Ishikawa (cell line): ENCODE measurements around the gene SRPK1.

Experiments
- CREB1 ChIP-seq: IDR thresholded peaks from 2 replicates; pipeline ENCODE4 v1.6.1; 2012; ENCODE audit warnings: low read depth
- EP300 ChIP-seq: IDR thresholded peaks from 2 replicates; pipeline ENCODE4 v1.6.1; 2012; ENCODE audit warnings: borderline replicate concordance
- TAF1 ChIP-seq: IDR thresholded peaks from 2 replicates; pipeline ENCODE4 v1.6.1; 2012; ENCODE audit warnings: low read depth, mild to moderate bottlenecking
- YY1 ChIP-seq: IDR thresholded peaks from 2 replicates; pipeline ENCODE4 v1.6.1; 2012; ENCODE audit warnings: low read depth
- TF ChIP-seq, protein P1 (sequence below): IDR thresholded peaks from 2 replicates; pipeline ENCODE4 v1.6.1; 2012; ENCODE audit warnings: low read depth, mild to moderate bottlenecking

DNA sequence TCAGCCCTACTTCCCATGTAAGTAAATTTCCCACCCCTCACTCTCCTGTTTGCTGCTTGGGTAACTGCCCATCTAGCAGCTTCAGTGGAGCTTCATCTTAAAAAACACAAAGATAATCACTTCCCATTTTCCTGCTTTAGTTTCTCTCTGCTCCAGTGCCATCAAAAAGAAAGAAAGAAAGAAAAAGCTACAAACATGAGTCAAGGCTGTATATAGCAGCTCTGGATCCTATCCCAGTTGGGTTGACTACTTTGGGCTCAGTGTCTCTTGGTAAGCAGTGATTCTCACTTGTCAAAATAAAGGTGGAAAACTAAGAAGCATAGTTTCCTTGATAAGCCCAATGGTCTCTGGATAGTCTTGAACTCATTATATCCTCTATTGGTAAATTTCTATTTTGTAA is 48.7 kb upstream of the SRPK1 start:
- TF ChIP-seq, protein P1, sequence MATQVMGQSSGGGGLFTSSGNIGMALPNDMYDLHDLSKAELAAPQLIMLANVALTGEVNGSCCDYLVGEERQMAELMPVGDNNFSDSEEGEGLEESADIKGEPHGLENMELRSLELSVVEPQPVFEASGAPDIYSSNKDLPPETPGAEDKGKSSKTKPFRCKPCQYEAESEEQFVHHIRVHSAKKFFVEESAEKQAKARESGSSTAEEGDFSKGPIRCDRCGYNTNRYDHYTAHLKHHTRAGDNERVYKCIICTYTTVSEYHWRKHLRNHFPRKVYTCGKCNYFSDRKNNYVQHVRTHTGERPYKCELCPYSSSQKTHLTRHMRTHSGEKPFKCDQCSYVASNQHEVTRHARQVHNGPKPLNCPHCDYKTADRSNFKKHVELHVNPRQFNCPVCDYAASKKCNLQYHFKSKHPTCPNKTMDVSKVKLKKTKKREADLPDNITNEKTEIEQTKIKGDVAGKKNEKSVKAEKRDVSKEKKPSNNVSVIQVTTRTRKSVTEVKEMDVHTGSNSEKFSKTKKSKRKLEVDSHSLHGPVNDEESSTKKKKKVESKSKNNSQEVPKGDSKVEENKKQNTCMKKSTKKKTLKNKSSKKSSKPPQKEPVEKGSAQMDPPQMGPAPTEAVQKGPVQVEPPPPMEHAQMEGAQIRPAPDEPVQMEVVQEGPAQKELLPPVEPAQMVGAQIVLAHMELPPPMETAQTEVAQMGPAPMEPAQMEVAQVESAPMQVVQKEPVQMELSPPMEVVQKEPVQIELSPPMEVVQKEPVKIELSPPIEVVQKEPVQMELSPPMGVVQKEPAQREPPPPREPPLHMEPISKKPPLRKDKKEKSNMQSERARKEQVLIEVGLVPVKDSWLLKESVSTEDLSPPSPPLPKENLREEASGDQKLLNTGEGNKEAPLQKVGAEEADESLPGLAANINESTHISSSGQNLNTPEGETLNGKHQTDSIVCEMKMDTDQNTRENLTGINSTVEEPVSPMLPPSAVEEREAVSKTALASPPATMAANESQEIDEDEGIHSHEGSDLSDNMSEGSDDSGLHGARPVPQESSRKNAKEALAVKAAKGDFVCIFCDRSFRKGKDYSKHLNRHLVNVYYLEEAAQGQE = no peak
- TF ChIP-seq CREB1 = no peak
- no peak for TF ChIP-seq YY1
- TF ChIP-seq EP300 = no peak
- no peak for TF ChIP-seq TAF1
